HepG2 (cell line): ENCODE results near the gene FARSB. TPM values are rescaled to one million over a fixed set of nuclear protein-coding genes. Genes with fewer than 3 reads are reported as not detected.
A peak's percentile ranks its signal among the peaks of the same experiment; 100 is the strongest.

Experiments used
- FOXJ3 ChIP-seq: sonication (generic); formaldehyde crosslinking; IDR thresholded peaks from 2 replicates; pipeline ENCODE4 v1.4.0; 2020; ENCODE audit warnings: missing genetic modification reagents, mild to moderate bottlenecking, borderline replicate concordance
- HMGXB3 ChIP-seq: sonication (generic); formaldehyde crosslinking; IDR thresholded peaks from 2 replicates; pipeline ENCODE4 v1.4.0; 2020; ENCODE audit warnings: missing genetic modification reagents, borderline replicate concordance
- HMGXB4 ChIP-seq, 2 experiments: sonication (generic) in 1 of 2; formaldehyde crosslinking in 1 of 2; IDR thresholded peaks; 2 replicates each; pipeline versions ENCODE4 v1.4.0 to v1.6.1; 2018 to 2020; ENCODE audit warnings: missing genetic modification reagents in 2 of 2, borderline replicate concordance in 1 of 2, low read depth in 1 of 2, mild to moderate bottlenecking in 1 of 2, missing biosample characterization in 1 of 2
- HNRNPLL ChIP-seq: fragments of 200-400 bp; formaldehyde crosslinking; IDR thresholded peaks from 2 replicates; pipeline ENCODE4 v1.6.1; 2017; ENCODE audit warnings: mild to moderate bottlenecking, low read depth, low read length; ENCODE audit not compliant: poor library complexity, severe bottlenecking
- IRF2 ChIP-seq: IDR thresholded peaks from 2 replicates; pipeline ENCODE4 v1.6.1; 2018; ENCODE audit warnings: missing genetic modification reagents, missing compliant biosample characterization
- PHB2 ChIP-seq: fragments of 450-650 bp; IDR thresholded peaks from 2 replicates; pipeline ENCODE4 v1.6.1; 2018; ENCODE audit not compliant: partially characterized antibody
- REPIN1 ChIP-seq: sonication (generic); formaldehyde crosslinking; IDR thresholded peaks from 2 replicates; pipeline ENCODE4 v1.8.0; 2022; ENCODE audit warnings: missing genetic modification reagents, low read depth, mild to moderate bottlenecking, borderline replicate concordance
- TARDBP ChIP-seq: sonication (generic); formaldehyde crosslinking; IDR thresholded peaks from 2 replicates; pipeline ENCODE4 v1.8.0; 2022; ENCODE audit warnings: mild to moderate bottlenecking, missing genetic modification reagents
- YEATS2 ChIP-seq: sonication (generic); formaldehyde crosslinking; IDR thresholded peaks from 2 replicates; pipeline ENCODE4 v1.4.0; 2020; ENCODE audit warnings: missing genetic modification reagents, borderline replicate concordance
- ZIK1 ChIP-seq: sonication (generic); formaldehyde crosslinking; IDR thresholded peaks from 2 replicates; pipeline ENCODE4 v1.5.0; 2020; ENCODE audit warnings: mild to moderate bottlenecking, low read depth, missing genetic modification reagents, borderline replicate concordance
- ZKSCAN8 ChIP-seq: IDR thresholded peaks from 2 replicates; pipeline ENCODE4 v1.6.1; 2016; ENCODE audit warnings: borderline replicate concordance, missing genetic modification reagents, missing compliant biosample characterization
- ZNF253 ChIP-seq: sonication (generic); formaldehyde crosslinking; IDR thresholded peaks from 2 replicates; pipeline ENCODE4 v1.8.0; 2022; ENCODE audit warnings: mild to moderate bottlenecking, missing genetic modification reagents, borderline replicate concordance
- ZNF33B ChIP-seq: sonication (generic); formaldehyde crosslinking; IDR thresholded peaks from 2 replicates; pipeline ENCODE4 v1.5.1; 2020; ENCODE audit warnings: mild to moderate bottlenecking, missing genetic modification reagents
- ZNF343 ChIP-seq: sonication (generic); formaldehyde crosslinking; IDR thresholded peaks from 2 replicates; pipeline ENCODE4 v1.4.0; 2020; ENCODE audit warnings: mild to moderate bottlenecking, missing genetic modification reagents
- ZNF496 ChIP-seq: sonication (generic); formaldehyde crosslinking; IDR thresholded peaks from 2 replicates; pipeline ENCODE4 v1.8.1; 2023; ENCODE audit warnings: mild to moderate bottlenecking, moderate library complexity, missing genetic modification reagents; ENCODE audit not compliant: insufficient replicate concordance
- ZNF503 ChIP-seq: sonication (generic); formaldehyde crosslinking; IDR thresholded peaks from 2 replicates; pipeline ENCODE4 v1.4.0; 2020; ENCODE audit warnings: missing genetic modification reagents
- ZNF552 ChIP-seq: sonication (generic); formaldehyde crosslinking; IDR thresholded peaks from 2 replicates; pipeline ENCODE4 v1.9.0; 2022; ENCODE audit warnings: missing genetic modification reagents, mild to moderate bottlenecking, borderline replicate concordance
- ZNF576 ChIP-seq: sonication (generic); formaldehyde crosslinking; IDR thresholded peaks from 2 replicates; pipeline ENCODE4 v1.4.0; 2020; ENCODE audit warnings: mild to moderate bottlenecking, missing genetic modification reagents
- ZNF577 ChIP-seq: sonication (generic); formaldehyde crosslinking; IDR thresholded peaks from 2 replicates; pipeline ENCODE4 v1.4.0; 2020; ENCODE audit warnings: mild to moderate bottlenecking, low read depth, missing genetic modification reagents, borderline replicate concordance
- polyA plus RNA-seq, 8 experiments: library from polyadenylated mRNA; depleted of rRNA in 3 of 8; stranded (reverse) in 7 of 8; unstranded in 1 of 8; fragments of >200 nt; fragmentation: Illumina TruSeq in 4 of 8; extraction: Trizol in 4 of 8; gene quantifications; 2 replicates each; pipeline versions ENCODE4 v1.2.1 to v1.2.3, GENCODE V29; 2011 to 2016; ENCODE audit warnings: low read depth in 4 of 8, missing spikeins in 1 of 8, mixed read lengths in 1 of 8; ENCODE audit not compliant: insufficient read depth in 1 of 8
- total RNA-seq, 5 experiments: library from RNA; depleted of rRNA; stranded (reverse); fragments of >200 nt; fragmentation: Illumina TruSeq; extraction: Trizol; gene quantifications; 2 replicates each; pipeline ENCODE4 v1.2.3, GENCODE V29; 2016; ENCODE audit warnings: low read depth in 1 of 5

Gene FARSB
- total and polyA plus RNA-seq, 2 of the 13 experiments (the other 11 are each of a cell fraction or from before 2014, with no cell fraction given), result 23.3 to 45.9 TPM

- TF ChIP-seq ZNF552 (CRISPR knock-in tag) (peak; percentile 73; the same call in 1 of the 2 replicates), YEATS2 (CRISPR knock-in tag) (no peak), ZKSCAN8 (CRISPR knock-in tag) (peak; percentile 49), ZNF253 (CRISPR knock-in tag) (peak; percentile 37; the same call in 1 of the 2 replicates), PHB2 (no peak), ZNF577 (0 out of 2 replicates have a peak, but pooled peaks have one; percentile 77), ZNF496 (no peak), ZNF343 (peak; percentile 98), ZNF576 (CRISPR knock-in tag) (no peak), IRF2 (peak; percentile 81), REPIN1 (CRISPR knock-in tag) (peak; percentile 80; the same call in 1 of the 2 replicates), ZNF503 (CRISPR knock-in tag) (0 out of 2 replicates have a peak, but pooled peaks have one; percentile 50), ZNF33B (CRISPR knock-in tag) (no peak), TARDBP (CRISPR knock-in tag) (peak; percentile 64; the same call in 1 of the 2 replicates), HMGXB4 (CRISPR knock-in tag; IDR thresholded peaks at IDR 0.05; ENCODE audit: borderline replicate concordance in 1 of 2, low read depth in 1 of 2) (peak; percentile 81 to 89; a peak in 3 of 4 replicates), HMGXB3 (CRISPR knock-in tag) (no peak), HNRNPLL (peak; percentile 88), ZIK1 (CRISPR knock-in tag) (peak; percentile 94; the same call in 1 of the 2 replicates), FOXJ3 (CRISPR knock-in tag) (peak; percentile 29; the same call in 1 of the 2 replicates)
Measured at GRCh38 chr2:222671259-222672067, 15.6 kb upstream of the FARSB start, which contains the start of gene MOGAT1 (continued).
